GM04504 (cell line): ENCODE data around the gene ARHGDIA.

ENCODE experiments used
- DNase-seq: peaks from one replicate; pipeline ENCODE4 v3.0.0-alpha.2; 2012; ENCODE audit warnings: low read depth

ARHGDIA gene

DNA sequence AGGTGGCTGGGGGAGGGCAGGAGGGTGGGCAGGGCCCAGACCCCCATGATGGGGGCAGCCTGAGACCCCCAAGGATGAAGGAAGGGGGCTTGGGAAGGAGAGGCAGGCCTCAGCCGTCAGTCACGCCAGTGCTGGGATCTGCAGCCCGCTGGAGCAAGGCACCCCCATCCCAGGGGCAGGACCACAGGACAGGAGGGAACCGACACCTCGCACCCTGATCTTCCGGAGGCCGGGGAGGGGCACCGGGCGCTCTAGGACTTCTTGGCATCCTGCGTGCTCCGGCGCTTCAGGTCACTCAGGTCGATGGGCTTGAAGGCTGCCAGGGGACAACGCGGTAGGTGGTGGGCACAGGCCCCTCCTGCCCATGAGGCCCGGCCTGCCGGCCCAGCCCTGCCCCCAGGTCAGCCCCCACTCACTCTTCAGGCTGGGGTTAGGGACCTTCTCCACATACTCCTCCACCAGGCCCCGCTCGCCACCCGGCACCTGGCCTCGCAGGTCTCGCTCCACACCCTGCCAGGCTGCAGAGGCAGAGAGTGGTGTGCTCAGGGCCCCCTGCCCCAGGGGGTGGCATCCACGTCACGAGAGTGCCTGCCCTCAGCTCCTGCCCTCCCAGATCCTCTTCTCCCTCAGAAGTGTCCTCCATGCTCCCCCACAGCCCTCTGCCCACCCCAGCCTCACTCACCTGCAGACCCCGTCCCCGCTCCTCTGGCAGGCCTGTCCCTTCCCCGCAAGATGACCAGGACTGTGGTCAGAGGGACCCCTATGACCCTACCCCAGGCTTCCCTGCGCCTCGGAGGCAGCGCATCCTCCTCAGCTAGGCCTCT is 47.9 kb downstream of the ARHGDIA start:
- no peak for DNase-seq

GRCh38 chr17:81822312-81822637 is 48.9 kb downstream of the ARHGDIA start:
- no peak for DNase-seq

GRCh38 chr17:81821603-81822311 is 49.4 kb downstream of the ARHGDIA start:
- DNase-seq, result peak; percentile 38

GRCh38 chr17:81821147-81821546 is 50.0 kb downstream of the ARHGDIA start:
- DNase-seq, result no peak

DNA sequence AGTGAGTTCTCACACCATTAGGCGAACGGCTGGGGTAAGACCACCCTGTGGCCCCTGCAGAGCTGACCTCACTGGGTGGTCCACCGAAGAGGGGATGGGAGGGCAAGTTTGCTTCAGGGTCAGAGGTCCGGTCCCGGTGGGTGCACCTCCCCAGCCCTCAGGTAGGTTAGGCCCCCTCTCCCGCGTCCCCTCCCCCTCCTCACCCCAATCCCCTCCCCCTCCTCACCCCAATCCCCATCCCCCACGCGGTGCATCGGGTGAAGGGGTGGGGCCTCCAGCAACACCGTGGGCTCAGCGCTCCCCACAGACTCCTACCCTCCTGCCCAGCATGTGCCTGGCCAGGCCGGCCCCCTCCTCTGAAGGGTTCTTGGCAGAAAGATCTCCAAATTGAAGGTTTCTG is 51.4 kb downstream of the ARHGDIA start:
- no peak for DNase-seq

GRCh38 chr17:81817758-81818147 is 53.4 kb downstream of the ARHGDIA start:
- DNase-seq, result no peak
